Measurements from ENCODE around the gene PRM2.

The PRM2 gene, protein sequence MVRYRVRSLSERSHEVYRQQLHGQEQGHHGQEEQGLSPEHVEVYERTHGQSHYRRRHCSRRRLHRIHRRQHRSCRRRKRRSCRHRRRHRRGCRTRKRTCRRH

DNA sequence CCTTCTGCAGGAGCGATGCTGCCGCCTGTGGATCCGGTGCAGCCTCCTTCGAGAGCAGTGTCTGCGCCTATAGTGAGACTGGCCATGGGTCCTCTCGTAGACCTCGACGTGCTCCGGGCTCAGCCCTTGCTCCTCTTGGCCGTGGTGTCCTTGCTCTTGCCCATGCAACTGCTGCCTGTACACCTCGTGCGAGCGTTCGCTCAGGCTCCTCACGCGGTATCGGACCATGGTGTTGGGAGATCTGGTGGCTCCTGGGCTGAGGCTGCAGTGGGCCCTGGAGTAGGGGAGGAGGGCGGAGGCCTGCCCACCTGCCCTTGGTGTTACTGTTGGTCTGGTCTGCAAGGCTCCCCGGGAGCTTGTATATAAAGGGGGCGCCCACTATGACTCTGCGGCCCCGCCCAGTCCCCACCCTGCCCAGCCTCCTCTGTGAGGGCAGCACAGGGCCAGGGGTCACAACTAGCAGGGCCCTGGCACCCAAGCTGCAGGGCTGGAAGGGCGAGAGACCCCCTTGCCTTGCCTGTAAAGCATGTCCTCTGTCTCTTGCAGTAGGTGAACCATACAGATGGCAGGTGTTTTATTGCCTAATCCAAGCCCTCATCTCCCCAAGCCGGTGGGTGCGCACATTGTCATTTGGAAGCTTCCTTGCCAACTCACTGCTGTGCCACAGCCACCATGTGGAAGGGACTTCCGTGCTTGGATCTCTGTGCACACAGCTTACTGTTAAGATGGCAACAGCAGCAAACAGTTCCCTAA lies at the start of gene PRM2:
Gene PRM2 (minus strand): TSS at position 338 of the 753 bp plus-strand sequence. CDS start 110 bp downstream, at position 228.
- no peak for DNase-seq

DNA sequence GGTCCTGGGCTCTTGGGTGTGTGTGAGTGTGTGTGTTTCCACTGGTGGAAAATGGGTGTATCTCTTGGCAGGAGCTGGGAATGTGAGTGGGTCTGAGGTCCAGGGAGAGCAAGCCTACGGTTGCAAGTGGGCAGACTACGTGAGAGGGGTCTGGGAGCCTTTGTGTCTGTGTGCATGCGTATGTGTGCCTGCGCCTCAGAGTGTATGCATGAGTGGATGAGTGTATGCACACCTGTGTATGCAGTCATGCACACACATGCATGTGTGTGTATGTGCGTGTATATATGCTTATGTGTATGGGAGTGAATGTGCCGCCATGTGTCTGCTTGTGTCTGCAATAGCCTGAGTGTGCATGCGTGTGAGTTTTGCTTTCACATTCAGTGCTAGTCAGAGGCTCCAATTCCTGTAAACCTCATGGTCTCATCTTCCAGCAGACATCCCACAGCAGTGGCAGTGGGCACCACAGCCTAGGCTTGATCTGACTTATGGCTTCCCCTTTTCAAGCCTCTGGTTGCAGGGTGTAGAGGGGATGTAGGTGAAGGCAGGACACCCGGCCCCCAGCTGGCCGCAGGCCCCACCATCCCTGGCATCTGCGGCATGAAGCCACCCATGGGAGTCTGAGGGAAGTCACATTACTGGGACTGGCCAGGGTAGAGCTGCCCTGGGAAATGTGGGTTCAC lies 49.3 kb upstream of the PRM2 start:
- DNase-seq: no peak

DNA sequence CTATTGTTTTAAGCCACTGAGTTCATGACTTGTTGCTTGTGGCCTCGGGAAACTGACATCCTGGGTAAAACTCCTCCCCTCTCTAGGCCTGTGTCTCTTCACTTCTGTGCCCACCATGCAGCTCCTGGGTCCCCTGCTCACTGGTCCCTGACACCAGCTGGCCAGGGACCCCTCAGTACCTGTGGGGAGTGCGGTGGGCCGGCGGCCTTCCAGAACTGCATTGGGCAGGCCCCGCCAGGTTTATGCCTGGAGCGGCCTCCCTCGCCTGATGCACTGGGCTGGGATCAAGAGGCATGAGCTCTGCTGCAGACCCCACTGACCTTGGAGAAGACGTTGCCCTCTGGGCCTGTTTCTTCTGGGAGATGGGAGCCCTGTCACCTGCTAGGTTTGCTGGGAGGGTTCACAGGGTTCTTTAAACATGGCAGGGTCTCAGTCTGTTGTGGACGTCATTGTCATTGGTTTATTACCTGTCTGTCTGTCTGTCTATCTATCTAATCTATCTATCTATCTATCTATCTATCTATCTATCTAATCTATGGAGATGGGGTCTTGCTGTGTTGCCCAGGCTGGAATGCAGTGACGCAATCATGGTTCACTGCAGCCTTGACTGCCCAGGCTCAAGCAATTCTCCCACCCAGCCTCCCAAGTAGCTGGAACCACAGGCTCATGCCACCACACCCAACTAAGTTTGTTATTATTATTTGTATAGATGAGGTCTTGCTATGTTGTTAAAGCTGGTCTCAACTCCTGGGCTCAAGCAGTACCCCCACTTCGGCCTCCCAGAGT lies 47.5 kb upstream of the PRM2 start:
- DNase-seq: no peak

DNA sequence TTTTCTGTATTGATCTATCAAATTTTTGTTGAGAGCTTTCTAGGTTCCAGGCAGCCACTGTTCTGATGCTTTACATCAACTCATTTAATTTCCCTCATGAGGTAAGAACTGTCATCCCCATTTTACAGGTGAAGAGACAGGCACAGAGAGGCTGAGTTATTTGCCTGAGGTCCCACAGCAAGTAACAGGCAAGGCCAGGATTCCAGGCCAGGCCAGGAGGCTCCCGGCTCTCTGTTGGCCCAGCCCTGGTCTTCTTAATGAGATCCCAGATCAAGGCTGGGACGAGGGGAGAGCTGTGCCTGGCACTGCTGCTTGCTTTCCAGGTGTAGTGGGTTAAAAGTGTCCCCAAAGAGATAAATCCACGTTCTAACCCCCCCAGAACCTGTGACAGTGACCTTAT lies 46.5 kb upstream of the PRM2 start:
- DNase-seq: no peak

DNA sequence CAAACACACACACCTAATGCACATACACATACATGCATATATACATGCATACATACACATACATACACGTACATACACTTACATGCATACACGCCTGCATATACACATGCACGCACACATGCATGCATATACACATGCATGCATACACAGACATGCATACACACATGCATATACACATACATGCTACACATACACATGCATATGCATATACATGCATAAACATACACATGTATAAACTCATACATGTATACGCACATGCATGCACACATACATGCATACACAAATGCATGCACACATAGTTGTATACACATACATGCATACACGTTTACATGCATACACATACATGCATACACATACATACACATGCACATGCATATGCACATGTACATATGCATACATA lies 45.4 kb upstream of the PRM2 start:
- no peak for DNase-seq

DNA sequence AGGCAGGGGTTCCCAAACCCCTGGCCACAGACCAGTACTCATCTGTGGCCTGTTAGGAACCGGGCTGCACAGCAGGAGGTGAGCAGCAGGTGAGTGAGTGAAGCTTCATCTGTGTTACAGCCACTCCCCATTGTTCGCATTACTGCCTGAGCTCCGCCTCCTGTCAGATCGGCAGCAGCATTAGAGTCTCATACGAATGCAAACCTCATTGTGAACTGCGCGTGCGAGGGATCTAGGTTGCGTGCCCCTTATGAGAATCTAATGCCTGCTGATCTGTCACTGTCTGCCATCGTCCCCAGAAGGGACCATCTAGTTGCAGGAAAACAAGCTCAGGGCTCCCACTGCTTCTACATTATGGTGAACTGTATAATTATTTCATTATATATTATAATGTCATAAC lies 43.9 kb upstream of the PRM2 start:
- DNase-seq: no peak

DNA sequence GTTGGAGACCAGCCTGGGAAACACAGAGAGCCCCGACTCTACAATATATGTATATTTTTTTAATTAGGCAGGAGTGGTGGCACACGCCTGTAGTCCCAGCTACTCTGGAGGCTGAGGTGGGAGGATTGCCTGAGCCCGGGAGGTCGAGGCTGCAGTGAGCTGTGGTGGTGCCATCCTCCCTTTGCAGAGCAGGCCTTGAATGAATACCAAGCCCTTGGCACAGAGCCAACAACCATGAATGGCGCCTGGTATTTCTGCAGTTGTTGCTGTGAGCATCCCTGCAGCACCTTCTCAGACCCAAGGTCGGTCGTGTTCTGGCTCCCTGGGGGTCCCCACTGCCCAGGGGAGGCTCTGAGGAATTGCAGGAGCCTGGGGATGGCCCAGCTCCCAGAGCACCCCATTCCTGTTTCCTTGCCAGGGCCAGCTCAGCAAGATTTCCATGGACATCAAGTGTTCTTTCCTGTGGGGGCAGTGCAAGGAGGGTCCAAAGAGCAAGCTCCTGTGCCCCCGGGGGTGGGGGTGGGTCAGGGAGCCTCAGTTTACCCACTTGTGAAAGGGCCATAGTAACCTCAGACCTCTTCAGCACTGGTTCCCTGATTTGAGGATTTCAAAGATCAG lies 43.4 kb upstream of the PRM2 start:
- no peak for DNase-seq

DNA sequence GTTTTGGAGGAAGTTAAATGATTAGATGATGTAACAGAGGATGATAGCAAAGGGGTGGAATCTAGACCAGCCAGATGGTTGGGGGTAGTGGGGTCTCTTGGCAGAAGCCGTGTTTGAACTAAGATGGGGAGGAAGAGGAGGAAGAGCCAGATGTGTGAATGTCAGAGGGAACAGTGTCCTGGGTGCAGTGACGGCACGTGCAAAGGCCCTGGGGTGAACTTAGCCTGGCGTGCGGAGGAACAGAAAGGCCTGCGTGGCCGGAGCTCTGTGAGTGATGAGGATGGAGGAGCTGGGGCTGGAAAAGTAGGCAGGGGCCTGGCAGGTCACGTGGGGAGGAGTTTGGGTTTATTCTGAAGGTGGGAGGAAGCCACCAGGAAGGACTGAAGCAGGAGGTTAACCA lies 42.5 kb upstream of the PRM2 start:
- DNase-seq: no peak

DNA sequence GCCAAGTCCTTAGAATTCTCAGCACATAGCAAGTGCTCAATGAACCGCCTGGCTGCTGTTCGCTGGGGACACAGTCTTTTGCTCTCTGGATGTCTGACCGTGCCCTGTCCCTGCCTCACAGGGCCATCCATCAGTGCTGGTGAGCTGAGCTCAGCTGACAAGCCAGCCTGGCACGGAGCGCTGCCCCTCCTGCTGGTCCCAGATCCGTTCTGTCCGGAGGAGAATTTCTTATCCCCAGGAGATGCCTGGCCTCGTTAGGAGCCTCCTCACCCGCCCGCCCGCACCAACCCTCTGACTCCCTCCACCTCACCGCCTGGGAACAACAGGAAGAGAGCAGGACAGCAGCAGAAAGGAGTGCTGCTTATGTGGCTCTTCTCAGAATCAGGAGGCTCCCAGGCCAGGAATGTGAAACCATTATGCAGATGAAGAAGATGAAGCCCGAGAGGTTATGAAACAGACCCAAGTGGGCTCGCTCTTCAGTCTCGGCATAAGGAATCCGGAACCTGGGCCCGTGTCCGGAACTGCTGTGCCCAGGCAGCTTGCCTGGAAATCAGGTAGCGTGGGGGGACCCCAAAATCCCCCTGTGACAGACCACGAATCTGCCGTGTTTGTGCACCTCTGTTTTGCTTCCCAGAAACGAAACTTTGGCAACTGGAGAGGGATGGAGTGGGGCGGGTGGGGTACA lies 40.2 kb upstream of the PRM2 start:
- no peak for DNase-seq

DNA sequence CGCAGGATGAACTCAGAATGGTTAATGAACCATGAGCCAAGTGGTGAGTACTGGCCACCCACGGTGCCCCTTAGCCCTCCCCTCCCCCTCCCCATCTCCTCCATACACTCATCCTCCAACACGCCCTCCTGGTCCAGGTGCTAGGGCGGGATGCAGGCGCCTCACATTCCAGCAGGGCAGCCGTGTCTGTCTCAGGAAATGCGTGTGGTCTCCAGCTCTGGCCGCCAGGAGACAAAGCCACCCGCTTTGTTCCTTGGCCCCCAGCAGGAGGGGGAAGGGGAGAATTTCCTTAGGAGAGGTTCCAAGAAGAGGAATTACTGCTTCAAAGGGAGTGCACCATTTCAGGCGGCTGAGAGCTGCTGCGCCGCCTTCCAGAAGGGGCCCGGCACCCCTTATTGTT lies 39.2 kb upstream of the PRM2 start:
- no peak for DNase-seq

DNA sequence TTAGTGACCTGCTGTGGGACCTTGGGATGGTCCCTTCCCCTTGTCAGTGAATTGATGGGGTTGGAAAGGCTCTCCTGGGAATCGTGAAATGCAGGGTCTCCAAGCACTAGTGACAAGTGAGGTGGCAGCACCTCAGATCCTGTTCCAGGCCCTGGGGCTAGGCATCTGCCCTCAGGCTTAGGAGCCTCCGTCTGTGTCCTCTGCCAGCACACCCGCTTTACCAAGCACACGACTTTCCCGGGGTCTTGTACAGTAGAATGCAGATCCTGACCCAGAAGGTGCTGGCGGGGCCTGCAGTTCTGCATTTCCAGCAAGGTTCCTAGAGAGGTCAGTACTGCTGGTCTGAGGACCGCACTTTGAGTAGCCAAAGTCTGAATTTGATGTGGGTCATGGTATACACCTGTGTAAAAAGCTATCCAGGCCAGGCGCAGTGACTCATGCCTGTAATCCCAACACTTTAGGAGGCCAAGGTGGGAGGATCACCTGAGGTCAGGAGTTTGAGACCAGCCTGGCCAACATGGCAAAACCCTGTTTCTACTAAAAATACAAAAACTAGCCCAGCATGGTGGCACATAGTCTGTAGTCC lies 38.1 kb upstream of the PRM2 start:
- DNase-seq: no peak

DNA sequence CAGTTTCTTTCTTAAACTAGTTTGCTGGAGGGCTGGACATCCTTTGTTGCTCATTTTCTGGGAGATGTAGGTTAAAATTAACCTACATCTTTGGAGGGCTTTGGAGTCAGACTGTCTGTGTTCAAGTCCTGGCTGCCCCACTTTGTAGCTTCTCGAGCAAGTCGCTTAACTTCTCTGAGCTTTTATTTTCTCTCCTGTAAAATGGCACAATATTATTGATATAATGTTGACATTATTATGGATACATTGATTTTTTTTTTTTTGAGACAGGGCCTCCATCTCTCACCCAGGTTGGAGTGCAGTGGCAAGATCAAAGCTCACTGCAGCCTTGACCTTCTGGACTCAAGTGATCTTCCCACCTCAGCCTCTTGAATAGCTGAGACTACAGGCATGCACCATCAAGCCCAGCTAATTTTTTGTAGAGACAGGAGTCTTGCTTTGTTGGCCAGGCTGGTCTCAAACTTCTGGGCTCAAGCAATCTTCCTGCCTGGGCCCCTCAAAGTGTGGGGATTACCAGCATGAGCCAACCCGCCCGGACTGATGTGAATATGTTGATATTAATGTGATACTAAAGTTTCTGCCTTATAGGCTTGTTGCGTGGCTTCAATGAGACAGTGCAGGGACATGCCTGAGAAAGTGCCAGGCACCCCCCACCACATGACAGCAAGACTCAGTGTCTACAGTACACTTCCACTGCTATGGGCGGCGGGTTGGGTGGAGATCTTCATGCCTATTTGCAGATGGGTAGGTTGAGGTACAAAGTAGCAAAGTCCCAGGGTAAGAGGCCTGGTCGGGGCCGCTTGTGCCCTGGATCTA lies 37.4 kb upstream of the PRM2 start:
- DNase-seq: no peak

DNA sequence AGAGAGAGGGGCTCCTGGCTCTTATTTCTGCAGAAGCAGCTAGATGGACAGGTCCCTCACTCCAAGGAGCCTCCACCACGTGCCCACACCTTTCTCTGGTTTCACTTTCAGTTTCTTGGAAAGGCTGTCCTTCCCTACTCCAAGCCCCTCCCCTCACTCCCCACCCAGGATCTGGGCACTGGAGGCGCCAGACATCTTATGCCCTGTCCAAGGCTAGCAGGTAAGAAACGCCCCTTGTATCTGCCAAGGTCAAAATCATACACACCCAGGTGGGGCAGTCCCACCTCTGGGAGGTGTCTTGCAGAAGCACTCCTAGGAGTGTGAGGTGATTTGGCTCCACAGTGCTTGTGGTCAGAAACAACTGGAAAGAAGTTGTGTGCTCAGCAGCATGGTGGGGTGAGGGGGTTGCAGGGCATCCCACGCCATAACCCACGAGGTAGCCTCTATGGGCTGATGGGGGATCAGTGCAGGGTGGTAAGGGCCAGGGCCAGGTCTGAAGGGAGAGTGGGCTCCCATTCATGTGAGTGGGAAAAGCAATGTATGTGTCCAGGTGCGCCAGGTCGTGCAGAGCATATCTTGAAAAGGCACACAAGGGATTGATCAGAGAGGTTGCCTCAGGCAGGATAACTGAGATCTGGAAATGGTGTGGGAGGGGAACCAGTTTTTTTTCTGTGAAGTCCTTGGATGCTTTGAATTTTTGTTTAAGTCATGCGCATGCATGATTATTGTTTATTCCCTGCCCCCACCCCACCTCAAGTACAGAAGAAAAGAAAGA lies 36.6 kb upstream of the PRM2 start:
- DNase-seq: no peak

DNA sequence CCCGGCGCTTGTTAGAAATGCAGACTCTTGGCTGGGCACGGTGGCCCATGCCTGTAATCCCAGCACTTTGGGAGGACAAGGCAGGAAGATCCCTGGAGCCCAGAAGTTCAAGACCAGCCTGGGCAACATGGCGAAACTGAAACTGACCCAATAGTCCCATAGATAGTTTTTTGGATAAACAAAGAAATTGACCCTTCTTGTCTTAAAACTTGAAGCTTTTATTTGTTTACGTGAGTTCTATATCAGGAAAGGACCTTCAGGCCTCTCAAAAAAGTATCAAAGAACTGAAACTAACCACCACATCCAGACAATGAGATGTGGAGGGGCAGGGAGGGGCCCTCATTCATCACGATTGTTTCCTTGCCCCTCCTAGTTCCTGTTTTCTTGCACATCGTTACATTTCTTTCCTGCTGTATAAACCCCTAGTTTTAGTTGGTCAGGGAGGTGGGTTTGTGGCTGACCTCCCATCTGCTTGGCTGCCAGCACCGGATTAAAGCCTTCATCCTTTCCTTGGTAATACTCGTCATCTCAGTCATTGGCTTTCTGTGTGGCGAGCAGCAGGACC lies 34.8 kb upstream of the PRM2 start:
- DNase-seq: peak; percentile 20 to 25

DNA sequence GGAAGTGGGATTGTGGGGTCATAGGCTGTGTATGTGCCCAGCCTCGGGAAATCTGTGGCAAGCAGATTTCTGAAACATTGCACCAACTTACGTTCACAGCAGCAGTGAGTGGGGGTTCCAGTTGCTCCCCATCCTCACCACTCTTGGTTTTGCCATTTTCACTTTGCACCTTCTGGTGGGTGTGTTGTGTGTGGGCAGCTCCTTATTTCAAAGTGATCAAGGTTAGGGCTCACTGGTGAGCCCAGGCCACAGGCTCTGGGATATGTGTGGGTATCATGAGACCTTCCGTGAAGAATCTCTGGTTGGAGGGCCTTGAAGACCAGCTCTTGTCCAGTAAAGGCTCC lies 34.3 kb upstream of the PRM2 start:
- DNase-seq: no peak

DNA sequence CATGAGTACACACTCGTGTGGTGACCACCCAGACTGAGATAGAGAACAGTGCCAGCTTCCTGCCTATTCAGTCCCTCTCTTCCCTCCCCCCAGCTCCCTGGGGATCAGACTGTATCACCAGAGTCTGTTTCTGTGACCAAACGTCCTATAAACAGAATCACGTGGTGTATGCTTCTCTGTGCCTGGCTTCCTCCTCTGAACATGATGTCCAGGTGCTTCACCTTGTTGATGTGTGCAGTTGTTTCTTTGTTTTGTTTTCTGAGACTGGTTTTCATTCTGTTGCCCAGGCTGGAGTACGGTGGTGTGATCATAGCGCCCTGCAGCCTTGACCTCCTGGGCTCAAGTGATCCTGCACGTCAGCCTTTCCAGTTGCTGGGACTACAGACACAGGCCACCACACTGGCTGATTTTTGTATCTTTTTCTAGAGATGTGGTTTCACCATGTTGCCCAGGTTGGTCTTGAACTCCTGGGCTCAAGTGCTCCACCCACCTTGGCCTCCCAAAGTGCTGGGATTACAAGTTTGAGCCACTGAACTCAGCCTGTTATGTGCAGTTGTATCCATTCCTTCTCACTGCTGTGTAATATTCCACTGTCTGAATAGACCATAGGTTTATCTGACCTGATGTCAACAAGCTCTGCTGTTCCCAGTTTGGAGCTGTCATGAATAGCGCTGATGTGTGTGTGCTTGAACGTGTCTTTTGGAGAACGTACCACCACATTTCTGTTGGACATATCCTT lies 33.8 kb upstream of the PRM2 start:
- no peak for DNase-seq

DNA sequence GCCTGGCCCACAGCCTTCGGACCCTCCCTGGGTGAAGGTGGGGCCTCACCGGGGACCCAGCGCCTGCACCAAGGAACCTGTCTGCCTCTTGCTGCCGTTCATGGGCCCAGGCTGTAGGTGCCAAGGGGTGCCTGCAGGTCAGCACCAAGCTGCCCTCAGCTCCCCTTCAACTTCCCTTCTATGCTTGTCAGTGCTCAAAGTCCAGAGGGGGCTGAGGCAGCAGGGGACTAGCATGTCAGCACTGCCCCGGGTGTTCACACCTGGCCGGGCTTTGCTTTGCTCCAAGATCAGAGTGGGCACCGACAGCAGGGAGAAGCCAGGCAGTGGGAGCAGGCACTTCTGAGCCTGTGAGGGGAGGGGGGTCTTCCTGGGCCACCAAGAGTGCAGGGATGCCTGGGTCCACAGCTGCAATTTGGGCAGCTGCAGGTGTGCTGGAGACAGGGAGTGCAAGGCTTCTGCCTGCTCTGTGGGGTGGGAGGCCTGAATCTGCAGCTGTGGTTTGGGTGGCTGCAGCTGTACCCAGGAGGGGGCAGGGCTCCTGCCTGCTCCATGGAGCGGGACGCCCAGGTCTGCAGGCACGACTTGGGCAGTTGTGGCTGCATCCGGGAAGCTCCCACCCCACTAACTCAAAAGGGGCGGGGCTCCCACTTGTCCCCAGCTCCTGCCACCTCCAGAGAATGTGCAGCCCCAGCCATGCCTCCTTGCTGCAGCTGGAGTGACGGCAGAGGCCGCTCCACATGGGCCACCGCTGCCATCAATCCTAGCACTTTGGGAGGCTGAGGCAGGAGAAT lies 32.4 kb upstream of the PRM2 start:
- DNase-seq: no peak

DNA sequence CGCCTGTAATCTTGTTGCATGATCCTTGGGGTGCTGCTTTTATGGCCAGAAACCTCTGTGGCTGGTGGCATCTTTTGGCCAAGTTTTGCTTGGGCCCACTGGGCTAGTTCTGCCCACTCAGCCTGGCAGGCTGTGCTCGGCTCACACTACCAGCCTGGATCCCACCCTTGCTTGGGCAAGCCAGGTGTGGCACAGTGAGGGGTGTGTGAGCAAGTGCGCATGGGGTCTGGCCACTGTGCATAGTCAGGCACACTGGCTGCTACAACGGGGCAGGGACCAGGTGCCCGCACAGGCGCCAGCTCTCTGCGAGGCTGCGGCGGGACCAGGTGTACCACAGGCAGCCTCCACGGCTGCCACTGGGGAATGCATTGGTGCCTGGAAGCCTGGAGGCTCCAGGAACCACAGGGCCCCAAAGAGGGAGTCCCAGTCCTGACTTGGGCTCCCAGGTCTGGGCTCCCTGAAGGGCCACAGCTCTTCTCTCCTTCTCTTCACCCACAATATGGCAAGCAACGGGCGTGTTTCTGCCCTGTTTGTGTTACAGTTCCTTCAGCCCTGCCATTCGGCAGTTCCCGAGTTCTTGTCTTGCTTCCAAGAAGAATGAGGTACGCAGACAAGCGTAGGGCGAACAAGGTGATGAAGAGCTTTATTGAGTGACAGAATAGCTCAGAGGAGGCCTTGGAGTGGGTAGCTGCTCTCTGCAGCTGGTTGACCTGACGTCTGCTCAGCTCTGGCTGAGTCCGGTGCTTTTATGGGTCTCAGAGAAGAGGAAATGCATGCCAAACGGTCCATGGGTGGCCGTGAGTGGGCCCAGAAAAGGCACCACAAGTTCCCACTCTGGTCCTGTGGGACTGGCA lies 31.6 kb upstream of the PRM2 start:
- no peak for DNase-seq
